Measurements from ENCODE around the gene DROSHA. TPM values are rescaled to one million over a fixed set of nuclear protein-coding genes. Genes with fewer than 3 reads are reported as not detected.

The DROSHA gene
- total and polyA plus RNA-seq, 10 of the 15 experiments (the other 5 are each of a cell fraction or from before 2014, with no cell fraction given), result 27.9 to 55.0 (median 37.6) TPM

- TF ChIP-seq USF1 (IDR thresholded peaks at IDR 0.05; ENCODE audit: borderline replicate concordance, extremely low read length, insufficient read depth, low read depth, low read length) (no peak), CHD1 (IDR thresholded peaks at IDR 0.05; ENCODE audit: low read depth, low read length) (no peak), IRF3 (IDR thresholded peaks at IDR 0.05) (no peak), ZNF274 (IDR thresholded peaks at IDR 0.05; ENCODE audit: insufficient read depth, insufficient read length) (no peak), SIN3A (IDR thresholded peaks at IDR 0.05; ENCODE audit: low read depth, low read length) (no peak), TCF3 (IDR thresholded peaks at IDR 0.05; ENCODE audit: borderline replicate concordance, insufficient read depth, low read depth, low read length) (no peak)
These were observed 47.7 kb upstream of the DROSHA start (continued) for GRCh38 chr5:31579558-31579957.

- H4K20me1 ChIP-seq (ENCODE audit: control insufficient read depth, insufficient read depth), result no peaks in the 10 kb centered on the region
- POLR2A ChIA-PET, result no interaction called here
- no peak overlapping the region for H3K4me2 ChIP-seq (ENCODE audit: control insufficient read depth, insufficient read depth)
- no peak overlapping the region for H3K4me3 ChIP-seq
- ATAC-seq, result no peak
- no peak overlapping the region for H3K27ac ChIP-seq (ENCODE audit: control insufficient read depth, insufficient read depth)
- H3K79me2 ChIP-seq (ENCODE audit: control insufficient read depth, insufficient read depth, low read length), result no peaks in the 10 kb centered on the region
- CTCF ChIA-PET, result no interaction called here
- H3K36me3 ChIP-seq (ENCODE audit: control insufficient read depth in 2 of 2, insufficient read depth in 2 of 2, low read length in 1 of 2), result no peaks in the 10 kb centered on the region
- H3K4me1 ChIP-seq (ENCODE audit: control insufficient read depth, insufficient read depth, low read length), result no peaks in the 10 kb centered on the region
- in situ Hi-C loops (cut with MboI), result no loop called here
- H2AFZ ChIP-seq (ENCODE audit: control insufficient read depth, low read depth, low read length), result no peak overlapping the region
- BruUV-seq (replicated peaks), result no TSS peak
- H3K9ac ChIP-seq (ENCODE audit: control insufficient read depth, insufficient read depth, low read length), result no peak overlapping the region
- SMC1A ChIA-PET (ENCODE audit: uncharacterized antibody, unreplicated experiment), result no interaction called here
- RAD21 ChIA-PET (ENCODE audit: unreplicated experiment), result no interaction called here
- no peaks in the 10 kb centered on the region for H3K9me3 ChIP-seq (replicated peaks; ENCODE audit: control insufficient read depth, insufficient read depth, low read length)
- no peak for DNase-seq (ENCODE audit: low read depth, low spot score)
- 39% methylated on average over 3 of the region's 3 CpGs for WGBS (ENCODE audit: insufficient coverage, insufficient replicate concordance, low lambda C conversion rate, missing lambda C conversion rate)
- intact Hi-C loops (cut with micrococcal nuclease; ENCODE audit: unreplicated experiment), result no loop called here
- FAIRE-seq, result no peak
- no peak for TF ChIP-seq CHD4 (IDR thresholded peaks at IDR 0.05)
- TF ChIP-seq ESRRA (IDR thresholded peaks at IDR 0.05; ENCODE audit: low read length), result no peak
- no peak for TF ChIP-seq DPF2 (IDR thresholded peaks at IDR 0.05)
- no peak for TF ChIP-seq SIN3A (IDR thresholded peaks at IDR 0.05; ENCODE audit: low read depth, low read length)
- TF ChIP-seq NBN (IDR thresholded peaks at IDR 0.05), result no peak
- TF ChIP-seq PBX3 (IDR thresholded peaks at IDR 0.05; ENCODE audit: insufficient replicate concordance, low read depth, low read length), result no peak
- TF ChIP-seq PRDM15 (CRISPR knock-in tag; IDR thresholded peaks at IDR 0.05), result no peak
- no peak for TF ChIP-seq POLR2AphosphoS5 (IDR thresholded peaks at IDR 0.05; ENCODE audit: low read length)
- TF ChIP-seq IRF4 (IDR thresholded peaks at IDR 0.05; ENCODE audit: low read depth, low read length), result no peak
- TF ChIP-seq RELA (IDR thresholded peaks at IDR 0.05; ENCODE audit: borderline replicate concordance, partially characterized antibody), result no peak
- TF ChIP-seq ZNF622 (IDR thresholded peaks at IDR 0.05), result no peak
- TF ChIP-seq SMAD1 (IDR thresholded peaks at IDR 0.05; ENCODE audit: low read depth, partially characterized antibody), result no peak
- TF ChIP-seq RBBP5 (conservative IDR thresholded peaks at IDR 0.05), result no peak
- no peak for TF ChIP-seq SP1 (IDR thresholded peaks at IDR 0.05; ENCODE audit: low read depth, low read length)
- TF ChIP-seq ATF7 (IDR thresholded peaks at IDR 0.05; ENCODE audit: low read depth), result no peak
- no peaks in the 10 kb centered on the region for H3K27me3 ChIP-seq (replicated peaks in 1 of 2; ENCODE audit: control insufficient read depth in 2 of 2, insufficient read depth in 2 of 2, low read length in 1 of 2)
These were observed 45.5 kb upstream of the DROSHA start for GRCh38 chr5:31577438-31577837.
